GM19238 (cell line): ENCODE data around the gene PSMD9.
"Not testable (repeated sequence)": the region's sequence is repeated elsewhere in the genome, so short reads cannot be mapped to it uniquely, and the experiment has no call there.

Source experiments
- DNase-seq: peaks from one replicate; pipeline ENCODE4 v3.0.0; 2011; ENCODE audit warnings: low spot score; ENCODE audit not compliant: insufficient read length

Gene PSMD9, protein sequence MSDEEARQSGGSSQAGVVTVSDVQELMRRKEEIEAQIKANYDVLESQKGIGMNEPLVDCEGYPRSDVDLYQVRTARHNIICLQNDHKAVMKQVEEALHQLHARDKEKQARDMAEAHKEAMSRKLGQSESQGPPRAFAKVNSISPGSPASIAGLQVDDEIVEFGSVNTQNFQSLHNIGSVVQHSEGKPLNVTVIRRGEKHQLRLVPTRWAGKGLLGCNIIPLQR

GRCh38 chr12:121888478-121889273 lies at the start of gene PSMD9:
PSMD9 (plus strand) TSS chr12:121888790; CDS start chr12:121888857, 67 bp downstream.
- peak; percentile 91 for DNase-seq

- peak; percentile 99 for DNase-seq
These were observed 49.2 kb upstream of the PSMD9 start for GRCh38 chr12:121839106-121839992.

DNA sequence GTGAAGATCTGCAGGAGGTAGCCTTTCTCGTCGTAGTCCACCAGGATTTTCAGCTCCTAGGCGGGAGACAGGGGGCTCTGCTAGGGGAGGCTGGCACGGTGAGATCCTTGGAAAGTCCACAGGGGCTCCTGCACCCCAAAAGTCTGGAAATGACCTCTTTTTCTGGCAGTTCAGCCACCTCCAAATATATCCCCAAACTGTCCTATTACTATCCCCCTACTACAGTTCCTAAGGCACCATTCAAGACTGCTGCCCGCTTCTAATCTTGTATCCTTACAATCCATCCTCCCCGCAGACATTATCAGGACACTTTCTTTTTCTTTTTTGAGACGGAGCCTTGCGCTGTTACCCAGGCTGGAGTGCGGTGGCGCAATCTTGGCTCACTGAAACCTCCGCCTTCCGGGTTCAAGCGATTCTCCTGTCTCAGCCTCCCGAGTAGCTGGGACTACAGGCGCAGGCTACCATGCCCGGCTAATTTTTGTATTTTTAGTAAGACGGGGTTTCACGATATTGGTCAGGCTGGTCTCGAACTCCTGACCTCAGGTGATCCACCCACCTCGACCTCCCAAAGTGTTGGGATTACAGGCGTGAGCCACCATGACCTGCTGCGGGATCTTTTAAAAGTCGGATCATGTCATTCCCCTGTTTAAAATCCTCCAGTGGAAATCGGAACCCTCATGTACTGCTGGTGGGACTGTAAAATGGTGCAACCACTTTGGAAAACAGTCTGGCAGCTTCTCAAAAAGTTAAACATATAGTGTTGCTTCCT lies 48.4 kb upstream of the PSMD9 start:
- DNase-seq = no peak

DNA sequence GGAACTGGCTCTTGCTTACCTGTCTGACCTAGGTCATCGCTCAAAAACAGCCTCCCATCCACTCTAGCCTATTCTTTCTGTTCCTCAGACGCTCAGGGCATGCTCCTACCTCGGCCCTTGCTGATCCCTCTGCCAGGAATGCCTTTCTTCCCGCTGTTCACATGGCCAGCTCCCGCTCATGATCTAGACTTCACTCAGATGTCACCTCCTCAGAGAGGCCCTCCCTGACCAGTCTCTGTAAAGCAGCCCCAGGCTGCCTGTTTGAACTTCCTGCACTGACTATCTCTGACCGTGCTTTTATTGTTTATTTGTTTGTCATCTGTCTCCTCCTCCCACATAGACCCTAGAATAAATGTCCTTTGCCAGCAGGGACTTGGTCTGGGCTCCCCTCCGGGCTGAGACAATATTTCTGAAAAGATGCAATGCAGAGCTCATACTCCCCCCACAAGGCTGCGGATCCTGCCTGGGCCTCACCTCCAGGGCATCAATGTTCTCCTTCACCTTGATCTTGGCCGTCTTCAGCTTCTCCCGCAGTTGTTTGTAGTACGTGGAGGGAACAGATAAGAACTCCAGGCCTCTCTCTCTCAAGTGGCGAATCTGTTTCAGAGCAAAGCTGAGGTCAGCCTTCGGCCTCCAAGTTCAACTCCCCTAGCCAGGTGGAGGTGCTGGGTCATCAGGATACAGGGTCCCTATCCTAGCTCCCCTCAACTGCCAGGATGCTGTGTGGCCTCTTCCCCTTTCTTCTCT lies 45.2 kb upstream of the PSMD9 start:
- no peak for DNase-seq

DNA sequence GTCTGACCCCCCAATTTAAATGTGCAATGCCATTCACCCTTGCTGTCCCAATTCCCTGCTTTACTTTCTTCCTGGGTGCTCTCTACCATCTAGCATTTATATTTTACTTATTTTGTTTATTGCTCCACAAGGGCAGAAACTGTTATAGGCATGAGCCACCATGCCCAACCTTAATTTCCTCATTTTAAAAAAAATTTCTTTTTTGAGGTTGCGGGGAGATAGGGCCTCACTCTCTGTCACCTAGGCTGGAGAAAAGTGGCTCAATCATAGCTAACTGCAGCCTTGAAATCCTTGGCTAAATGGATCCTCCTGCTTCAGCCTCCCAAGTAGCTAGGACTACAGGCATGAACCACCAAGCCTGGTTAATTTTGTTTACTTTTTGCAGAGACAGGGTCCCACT lies 42.9 kb upstream of the PSMD9 start:
- DNase-seq = no peak

DNA sequence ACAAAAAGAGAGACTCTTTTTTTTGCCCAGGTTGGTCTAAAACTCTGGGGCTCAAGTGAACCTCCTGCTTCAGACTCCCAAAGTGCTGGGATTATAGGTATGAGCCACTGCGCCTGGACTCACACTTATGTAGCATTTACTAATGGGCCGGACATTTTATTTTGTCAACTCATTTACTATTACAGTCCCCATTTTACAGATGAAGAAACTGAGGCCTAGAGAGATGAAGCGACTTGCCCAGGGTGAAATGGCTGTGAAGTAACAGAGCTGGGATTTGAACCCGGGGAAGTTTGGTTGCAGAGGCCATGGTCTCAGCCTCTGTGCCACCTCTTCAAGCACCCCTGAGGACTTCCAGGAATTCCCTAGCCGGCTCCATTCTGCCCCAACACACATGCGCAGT lies 39.4 kb upstream of the PSMD9 start:
- DNase-seq = no peak

- DNase-seq = no peak
These were observed 38.9 kb upstream of the PSMD9 start for GRCh38 chr12:121849665-121850064.

- not testable (repeated sequence) for DNase-seq
These were observed 36.2 kb upstream of the PSMD9 start for GRCh38 chr12:121852392-121852791.

DNA sequence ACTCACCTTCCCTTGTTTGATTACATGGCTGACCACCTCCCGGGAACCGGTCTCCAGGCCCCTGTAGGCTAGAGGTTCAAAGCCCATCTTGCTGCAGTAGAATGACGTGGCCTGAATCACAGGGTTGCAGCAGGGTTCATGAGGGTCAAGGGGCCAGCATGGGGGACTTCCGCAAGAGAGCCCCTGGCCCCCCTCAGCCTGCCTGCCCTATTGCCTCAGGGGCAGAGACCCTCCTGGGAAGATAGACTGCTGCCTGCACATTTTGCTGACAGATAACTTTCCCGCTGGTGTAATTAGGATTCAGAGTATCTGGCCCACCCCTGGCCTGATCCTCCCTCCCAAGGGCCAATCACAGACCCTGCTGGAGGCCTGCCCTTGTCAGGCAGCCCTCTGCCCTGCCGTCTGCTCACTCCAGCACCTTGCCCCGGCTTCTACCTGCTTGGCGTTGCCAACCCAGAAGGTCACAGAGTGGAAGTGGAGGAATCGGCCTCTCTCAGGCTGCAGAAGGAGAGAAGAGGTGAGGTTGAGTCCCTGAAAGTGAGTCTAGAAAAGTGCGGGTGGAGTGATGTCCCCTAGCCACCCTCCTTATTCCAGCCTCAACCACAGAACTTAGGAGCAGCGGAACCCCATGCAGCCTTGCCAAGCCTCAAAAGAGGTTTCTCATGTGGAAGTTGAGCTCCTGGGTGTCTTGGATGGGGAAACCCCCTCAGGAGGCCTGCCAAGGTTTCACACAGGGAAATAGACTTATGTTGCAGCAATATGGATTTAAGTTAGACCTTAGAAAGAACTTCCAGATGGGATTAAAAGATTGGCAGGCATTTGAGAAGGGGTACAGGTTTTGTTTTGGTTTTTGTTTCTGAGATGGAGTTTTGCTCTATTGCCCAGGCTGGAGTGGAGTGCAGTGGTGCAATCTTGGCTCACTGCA lies 31.0 kb upstream of the PSMD9 start:
- DNase-seq = no peak

DNA sequence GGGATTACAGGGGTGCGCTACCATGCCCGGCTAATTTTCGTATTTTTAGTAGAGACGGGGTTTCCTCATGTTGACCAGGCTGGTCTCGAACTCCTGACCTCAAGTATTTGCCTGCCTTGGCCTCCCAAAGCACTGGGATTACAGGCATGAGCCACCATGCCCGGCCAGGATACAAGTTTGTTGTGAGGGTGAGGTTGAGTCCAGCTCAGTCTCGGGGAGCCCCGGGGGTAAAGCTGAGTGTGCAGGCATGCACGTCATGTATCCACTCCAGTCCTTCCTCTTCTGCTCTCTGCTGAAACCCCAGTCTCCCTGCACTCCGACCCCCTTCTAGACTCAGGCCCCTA lies 30.3 kb upstream of the PSMD9 start:
- no peak for DNase-seq

- DNase-seq = no peak
These were observed 29.7 kb upstream of the PSMD9 start, which contains the start of gene HPD for GRCh38 chr12:121858662-121859572. HPD (minus strand) TSS chr12:121858859; CDS start chr12:121858823, 36 bp downstream.

DNA sequence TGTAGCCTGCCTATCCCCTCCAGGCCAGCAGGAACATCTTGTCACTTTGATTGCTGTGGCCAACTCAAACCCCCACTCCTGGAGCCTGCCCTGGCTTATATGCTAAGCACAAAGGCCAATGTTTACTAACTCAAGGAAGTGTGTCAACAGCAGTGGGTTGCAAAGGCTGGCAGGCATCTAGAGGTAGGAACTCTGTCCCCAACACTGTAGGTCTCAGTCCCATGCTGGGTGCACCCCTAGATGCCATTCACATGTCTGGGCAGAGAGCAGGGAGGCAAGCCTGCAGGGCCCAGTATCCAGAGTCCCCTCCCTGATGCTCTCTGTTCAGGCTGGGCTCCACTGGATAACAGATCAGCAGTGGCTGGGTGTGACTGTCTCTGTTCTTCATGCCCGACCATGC lies 28.3 kb upstream of the PSMD9 start:
- DNase-seq = no peak

- not testable (repeated sequence) for DNase-seq
These were observed 27.9 kb upstream of the PSMD9 start for GRCh38 chr12:121860699-121861098.

GRCh38 chr12:121861636-121862254 lies 26.8 kb upstream of the PSMD9 start:
- DNase-seq = no peak

DNA sequence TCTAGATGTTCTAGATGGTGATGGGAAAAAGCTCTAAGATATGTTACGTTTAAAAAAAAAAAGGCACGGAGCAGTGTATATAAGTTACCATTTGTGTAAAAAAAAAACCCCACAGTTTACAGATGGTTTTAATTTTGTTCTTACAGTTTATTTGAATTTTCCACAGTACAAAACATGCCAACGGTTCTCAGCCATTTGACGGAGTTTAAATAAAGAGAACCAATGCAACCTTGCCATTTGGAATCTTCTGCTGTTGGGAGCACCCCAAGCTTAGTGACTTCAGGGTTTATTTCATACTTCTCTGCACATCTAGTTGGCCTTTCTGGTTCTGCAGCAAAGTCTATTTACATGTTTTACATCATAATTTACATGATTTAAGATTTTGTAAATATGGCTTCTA lies 22.3 kb upstream of the PSMD9 start:
- DNase-seq = no peak

GRCh38 chr12:121869229-121869628 lies 19.4 kb upstream of the PSMD9 start:
- DNase-seq = not testable (repeated sequence)

DNA sequence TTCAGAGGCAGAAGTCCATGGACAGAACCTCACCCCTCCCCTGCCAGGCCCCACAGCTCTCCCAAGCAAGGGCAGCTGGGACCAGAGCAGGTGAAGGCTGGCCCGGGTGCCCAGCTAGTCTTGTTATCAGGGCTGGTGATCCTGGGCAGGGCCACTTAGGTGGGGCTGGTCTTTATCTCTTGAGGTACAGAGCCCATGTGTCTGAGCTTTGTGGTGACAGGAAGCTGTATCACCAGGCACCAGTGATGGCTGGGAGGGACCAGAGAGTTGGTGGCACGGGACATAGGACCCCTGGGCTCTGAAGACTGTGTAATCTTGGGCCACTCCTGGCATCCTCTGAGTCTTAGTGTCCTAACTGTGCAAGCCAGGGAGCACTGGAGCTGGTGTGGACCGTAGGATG lies 17.1 kb upstream of the PSMD9 start:
- DNase-seq = no peak
